Measurements from ENCODE around the gene PLD4.
A peak's percentile ranks its signal among the peaks of the same experiment; 100 is the strongest.

Gene PLD4

DNA sequence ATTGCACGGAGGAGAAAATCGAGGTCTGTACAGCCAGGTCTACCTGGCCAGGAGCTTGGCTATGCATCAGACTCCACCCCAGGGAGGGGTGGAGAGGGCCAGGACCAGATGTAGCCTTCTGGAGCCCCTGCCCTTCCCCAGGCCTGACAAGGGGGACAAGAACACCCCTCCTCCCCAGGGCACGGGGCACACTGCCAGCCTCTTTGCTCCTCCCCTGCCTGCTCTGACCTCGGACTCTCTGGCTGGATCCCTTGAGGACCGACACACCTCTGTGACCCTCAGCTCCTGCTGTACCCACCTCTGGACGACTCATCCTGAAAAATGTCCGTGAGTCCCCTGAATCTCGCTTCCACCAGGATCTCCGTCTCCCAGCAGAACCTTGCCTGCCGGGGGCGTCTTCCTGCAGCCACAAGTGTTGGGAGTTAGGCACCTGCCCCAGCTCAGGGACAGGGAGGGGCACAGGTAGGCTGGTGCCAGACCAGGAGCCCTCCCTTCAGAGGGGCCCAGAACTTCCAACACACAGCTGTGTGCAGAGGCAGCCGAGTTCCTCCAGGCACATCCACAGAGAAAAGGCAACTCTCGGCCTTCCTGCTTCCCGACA, 31.7 kb downstream of the PLD4 start:
- no peak for DNase-seq (ENCODE audit: low read depth)

GRCh38 chr14:104957146-104958113, 32.8 kb downstream of the PLD4 start:
- no peak for DNase-seq (ENCODE audit: low read depth)

- DNase-seq (ENCODE audit: low read depth): no peak
Observed at GRCh38 chr14:104964546-104964945, 39.9 kb downstream of the PLD4 start.

DNA sequence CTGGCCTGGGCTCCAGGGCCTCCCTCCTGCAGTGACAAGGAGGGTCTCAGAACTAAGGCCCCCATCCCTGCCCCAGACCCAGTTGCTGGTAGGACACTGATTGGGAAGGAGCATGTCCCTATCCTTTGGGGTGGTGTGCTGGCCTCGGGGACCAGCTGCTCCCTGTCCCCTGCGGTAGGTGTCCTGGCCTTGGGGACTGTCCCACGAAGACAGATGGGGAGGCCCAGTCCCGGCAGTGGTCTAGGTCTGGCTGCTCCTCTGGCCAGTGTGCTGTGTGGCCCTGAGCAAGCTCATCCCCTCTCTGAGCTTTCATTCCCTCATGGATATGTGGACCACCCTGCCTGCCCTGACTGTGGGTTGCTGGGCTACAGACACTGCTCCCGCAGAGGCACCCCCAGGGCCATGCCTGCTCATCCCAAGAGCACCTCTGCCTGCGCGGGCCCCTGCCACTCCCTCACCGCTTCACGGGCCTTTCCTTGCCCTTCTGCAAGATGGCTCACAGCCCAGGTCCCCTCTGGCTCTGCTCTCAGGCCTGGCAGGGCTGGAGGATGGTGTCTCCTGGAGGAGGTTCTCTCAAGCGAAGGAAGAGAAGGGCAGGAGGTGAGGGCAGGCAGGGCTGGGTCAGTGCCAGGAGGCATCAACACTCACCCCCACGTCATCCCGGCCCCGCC, 41.0 kb downstream of the PLD4 start:
- DNase-seq (ENCODE audit: low read depth): no peak

DNA sequence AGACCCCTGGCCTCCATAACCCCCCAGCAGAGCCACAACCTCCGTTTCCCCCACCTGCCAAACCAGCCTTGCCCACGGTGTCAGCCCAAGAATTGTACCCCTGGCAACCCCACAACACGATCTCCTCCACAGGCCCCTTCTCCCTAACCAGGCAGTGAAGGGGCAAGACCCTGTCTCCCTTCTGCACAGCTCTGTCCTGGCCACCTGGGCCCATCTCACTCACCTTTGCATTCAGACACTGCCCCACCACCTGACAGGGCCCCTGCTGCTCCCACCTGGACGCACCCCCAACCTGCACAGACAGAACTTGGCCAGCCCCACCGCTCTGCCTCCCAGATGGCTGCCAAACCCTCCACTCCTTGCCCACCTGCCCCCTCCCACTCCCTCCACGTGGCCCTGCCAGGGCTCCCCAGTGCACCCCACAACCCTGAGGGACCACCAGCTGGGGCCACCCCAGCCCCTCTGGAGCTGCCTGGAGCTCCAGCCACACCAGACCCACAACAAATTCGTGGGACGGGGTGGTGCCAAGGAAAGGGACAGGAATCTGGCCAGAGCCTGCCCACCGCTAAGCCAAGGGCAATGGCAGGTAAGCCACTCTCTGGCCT, 41.7 kb downstream of the PLD4 start:
- no peak for DNase-seq (ENCODE audit: low read depth)

DNA sequence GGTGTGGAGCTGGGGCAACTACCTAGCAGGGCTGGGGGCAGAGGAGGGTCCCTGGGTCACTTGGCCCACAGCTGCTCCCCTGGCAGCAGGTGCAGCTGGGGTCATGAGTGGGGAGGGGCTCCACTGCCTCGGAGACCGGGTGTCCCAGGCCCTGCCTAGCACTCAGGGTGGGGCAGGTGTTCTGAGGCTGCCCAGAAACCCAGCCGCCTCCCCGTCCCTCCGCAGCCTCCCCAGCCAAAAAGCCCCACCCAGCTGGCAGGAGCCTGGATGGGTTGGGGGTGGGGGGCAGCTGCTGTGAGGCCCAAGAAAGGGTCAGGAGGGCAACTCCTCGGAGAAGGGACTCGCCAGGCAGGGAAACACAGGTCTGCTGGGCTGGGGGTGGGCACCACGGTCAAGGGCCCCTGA, 42.3 kb downstream of the PLD4 start:
- DNase-seq (ENCODE audit: low read depth): no peak

DNA sequence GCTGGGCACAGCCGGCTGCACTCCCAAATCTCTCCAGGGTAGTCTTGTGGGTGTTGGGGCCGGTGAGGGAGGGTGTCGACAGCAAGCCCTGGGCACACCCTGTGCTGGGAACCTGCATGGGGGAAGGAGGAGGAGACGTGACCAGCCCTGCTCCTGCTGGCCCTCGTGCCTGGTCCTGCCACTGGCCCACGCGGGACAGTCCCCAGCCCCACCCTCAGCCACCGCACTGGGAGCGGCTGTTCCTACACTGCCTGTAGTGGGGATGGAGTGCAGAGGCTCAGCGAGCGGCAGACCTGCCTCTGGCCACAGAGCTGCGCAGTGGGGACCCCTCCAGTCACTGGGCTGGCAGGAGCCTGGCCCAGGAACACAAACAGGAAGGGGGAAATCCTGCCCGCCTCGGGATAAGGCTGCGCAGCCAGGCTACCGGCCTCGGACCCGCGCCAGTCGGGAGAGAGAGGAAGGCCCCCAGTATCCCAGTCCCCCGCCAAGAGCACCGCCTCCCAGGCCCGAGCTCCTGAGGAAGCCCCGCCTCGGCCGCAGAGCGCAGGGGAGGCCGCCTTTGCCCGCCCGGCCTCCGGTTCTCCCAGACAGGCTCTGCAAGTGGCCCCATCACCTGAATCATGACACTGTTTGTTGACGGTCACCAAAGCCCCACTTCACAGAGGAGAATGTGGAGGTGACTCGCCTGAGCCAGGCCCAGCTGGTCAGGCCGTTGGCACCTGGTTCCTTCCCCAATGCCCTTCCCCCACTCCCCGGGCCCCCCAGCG, 42.9 kb downstream of the PLD4 start:
- DNase-seq (ENCODE audit: low read depth): no peak

DNA sequence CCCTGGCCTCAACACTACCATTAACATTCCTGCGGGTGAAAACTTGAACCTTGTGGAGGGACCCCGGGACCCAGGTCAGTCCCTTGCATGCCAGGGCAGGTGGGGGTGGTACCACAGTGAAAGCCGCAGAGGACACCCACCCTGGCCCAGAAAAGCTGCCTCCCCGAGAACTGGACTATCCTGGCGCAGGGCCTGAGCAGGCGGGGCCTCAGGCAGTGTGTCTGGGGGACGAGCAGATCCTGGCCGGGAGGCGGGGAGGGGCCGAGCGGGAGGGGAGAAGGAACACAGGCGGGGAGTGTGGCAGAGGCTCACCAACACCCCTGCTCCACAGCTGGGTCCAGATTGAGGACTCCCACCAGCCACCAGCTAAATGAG, 43.5 kb downstream of the PLD4 start:
- DNase-seq (ENCODE audit: low read depth): no peak

DNA sequence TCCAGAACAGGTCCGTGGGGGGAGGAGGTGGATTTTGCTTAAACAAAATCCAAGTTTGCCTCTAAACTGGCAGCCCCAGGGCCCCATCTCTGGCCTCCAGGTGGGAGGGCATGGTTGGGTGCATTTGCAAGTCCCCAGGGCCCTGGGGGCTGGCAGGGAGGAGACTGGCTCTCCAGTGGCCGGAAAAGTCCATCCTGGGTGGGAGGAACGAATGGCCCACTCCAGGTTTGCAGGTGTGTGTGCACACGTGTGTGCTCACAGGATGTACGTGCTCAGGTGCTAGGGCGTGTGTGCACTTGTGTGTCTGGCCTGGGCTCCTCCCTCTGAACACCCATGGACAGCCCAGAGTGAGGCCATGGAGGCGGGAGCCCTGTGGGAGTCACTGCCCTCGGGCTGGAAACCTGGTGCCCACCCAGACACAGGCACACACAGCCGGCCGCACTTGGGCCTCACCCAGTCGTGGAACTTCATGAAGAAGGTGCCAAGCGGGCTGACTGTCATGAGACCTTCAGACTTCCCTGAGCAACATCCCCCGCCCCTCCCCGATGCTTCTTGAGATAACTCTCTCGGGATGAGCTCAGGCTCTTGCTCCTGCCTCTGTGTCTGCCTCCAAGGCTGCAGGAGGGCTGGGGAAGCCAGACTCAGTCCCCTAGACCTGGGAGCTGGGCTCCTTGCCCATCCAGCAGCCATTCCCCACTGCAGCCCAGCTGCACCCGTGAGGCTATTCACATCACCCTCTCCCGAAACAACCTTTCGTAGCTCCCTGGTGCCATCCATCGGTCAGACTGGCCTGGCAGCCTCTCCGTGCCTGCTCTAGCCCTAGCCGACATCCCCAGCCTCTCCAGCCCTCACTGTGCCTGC, 44.1 kb downstream of the PLD4 start:
- DNase-seq (ENCODE audit: low read depth): peak; percentile 34

GRCh38 chr14:104969741-104970230, 45.1 kb downstream of the PLD4 start:
- DNase-seq (ENCODE audit: low read depth): no peak

DNA sequence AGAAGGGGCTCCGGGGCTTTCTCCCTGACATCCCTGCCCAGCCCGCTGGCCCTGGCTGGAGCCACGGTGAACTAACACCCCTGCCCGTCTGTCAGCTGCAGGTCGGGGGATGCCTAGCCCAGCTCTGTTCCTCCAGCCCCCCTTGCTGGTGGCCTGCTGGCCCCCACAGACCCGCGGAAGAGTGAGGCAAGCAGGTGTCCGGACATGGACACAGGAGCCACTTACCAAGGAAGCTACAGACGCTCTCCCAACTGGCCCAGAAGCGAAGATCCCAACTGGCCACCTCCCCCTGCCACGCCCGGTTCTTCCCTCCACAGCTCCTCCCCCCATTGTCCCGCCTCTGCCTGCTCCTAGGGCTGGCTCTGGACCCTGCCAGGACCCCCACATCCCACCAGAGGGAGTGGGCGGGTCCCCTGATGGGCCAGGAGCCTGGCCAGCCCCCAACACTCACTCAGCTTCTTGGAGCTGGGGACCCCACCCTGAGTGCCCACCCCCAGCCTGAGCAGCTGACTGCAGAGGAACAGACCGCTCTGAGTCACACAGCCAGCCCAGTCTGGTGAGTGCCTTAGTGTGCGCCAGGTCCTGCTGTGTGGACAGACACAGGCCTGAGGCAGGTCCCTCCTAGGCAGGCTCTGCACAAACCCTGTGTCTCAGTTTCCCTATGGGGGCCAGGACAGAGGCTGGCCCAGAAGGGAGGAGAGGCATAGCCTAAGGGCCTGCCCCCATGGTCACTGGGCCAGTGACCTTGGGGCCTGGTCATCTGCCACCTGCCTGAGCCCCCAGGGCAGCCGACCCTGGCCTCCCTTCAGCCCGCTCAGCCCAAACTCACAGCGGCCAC, 45.8 kb downstream of the PLD4 start:
- peak; percentile 92 for DNase-seq (ENCODE audit: low read depth)

GRCh38 chr14:104971447-104972240, 47.0 kb downstream of the PLD4 start:
- DNase-seq (ENCODE audit: low read depth): no peak

DNA sequence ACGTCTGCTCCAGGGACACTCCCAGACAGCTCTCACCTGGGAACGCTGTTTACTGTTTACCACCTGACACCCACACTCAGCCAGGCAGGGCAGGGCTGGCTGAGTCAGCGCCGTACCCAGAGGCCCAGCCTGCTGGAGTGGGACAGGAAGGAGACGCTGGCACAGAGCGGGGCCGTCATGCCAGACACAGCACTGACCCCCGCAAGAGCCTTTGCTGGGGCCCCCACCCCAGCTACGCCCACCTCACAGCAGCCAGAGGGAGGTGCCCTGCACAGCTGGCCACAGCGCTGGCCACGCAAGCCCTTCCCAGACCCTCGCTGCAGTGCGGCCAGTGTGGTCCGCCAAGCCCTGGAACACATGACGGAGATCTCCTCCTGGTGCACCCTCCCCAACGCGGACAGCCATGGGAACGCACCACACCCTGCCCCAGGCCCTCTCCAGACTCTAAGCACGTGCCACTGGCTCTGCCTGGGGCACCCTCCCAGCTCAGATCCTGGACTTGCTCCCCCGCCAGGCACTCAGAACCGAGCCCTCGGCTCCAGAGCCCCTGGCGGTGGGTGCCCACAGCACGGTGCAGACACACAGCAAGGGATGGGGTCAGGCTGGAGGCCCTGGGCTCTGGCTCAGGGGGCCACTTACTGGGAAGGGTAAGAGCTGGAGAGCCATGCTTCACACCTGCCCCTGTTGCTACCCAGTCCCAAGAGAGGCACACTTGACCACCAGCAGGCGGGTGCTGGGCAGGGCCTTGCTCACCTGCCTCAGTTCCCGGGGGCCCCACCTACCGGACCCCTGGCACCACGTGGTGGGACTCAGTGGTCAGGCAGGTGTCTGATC, 47.8 kb downstream of the PLD4 start:
- peak; percentile 84 for DNase-seq (ENCODE audit: low read depth)

DNA sequence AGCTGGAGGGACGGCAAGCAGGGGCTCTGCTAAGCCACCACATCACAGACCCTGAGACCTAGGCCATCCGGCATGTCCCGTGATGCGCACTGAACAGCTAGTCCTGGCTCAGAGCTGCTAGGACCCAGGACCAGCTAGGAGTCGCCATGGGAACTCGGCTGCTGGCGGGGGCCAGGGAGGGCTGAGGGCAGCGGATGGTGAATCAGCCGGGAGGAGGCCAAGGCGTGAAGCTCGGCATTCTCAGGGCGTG, 48.4 kb downstream of the PLD4 start:
- DNase-seq (ENCODE audit: low read depth): peak; percentile 96

DNA sequence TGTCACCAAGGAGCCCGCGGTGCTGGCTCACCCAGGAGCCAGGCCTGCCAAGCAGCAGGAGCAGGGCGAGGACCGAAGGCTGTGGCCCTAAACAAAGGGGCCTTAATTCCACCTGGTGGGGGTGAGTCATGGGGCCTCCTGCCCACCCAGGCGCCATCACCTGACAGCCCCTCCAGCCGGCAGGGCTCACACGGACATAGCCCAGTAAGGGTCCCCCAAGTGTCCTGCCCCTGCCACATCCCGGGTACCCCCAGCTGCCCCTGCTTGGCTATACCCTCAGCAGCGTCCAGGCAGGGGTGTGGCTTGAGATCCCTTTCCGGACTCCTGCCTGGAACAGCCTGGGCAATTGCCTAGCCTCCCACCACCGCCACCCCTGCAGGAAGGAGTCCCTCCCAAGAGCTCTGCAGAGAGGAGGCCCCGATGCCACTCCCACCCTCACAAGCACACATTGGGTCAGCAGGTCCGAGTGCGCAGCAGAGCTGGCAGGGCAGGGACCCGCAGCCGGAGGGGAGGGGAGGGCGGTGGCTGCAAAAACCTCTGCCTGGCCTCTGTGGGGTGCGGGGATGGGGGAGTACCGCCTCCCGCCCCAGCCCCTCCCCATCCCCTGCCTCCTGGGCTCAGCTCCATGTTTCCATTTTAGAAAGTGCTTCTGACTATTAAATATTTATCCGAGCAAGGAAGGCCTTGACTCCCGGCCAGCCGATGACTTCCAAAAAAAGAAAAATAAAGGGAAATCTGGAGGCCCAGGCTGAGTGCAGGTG, 48.9 kb downstream of the PLD4 start:
- peak; percentile 93 for DNase-seq (ENCODE audit: low read depth)

DNA sequence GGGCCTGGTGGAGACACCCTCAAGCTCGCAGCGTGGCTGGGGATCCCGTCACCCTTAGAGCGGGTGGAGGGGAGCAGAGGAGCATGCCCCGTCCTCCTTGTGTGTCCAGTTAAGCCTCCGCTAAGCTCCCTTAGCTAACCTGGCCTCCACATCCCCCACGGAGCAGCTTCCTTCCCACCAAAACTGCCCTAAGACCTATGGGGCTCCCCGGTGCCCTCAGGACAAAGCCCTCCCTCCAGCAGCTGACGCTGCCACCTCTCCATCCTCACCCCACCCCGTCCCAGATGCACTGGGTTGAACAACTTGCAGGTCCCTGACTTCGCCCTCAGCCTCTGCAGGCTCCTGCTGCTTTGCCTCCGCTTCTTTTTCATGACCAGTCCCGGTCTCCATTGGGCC, 49.5 kb downstream of the PLD4 start:
- DNase-seq (ENCODE audit: low read depth): no peak

GRCh38 chr14:104974665-104975390, 50.1 kb downstream of the PLD4 start:
- DNase-seq (ENCODE audit: low read depth): no peak
